WTC11 (cell line): Measurements from ENCODE around the gene SGMS1.

Experiments used
- AFF4 ChIP-seq: sonication (generic); formaldehyde crosslinking; IDR thresholded peaks from 2 replicates; pipeline ENCODE4 v1.8.1; 2023; ENCODE audit warnings: mild to moderate bottlenecking, missing genetic modification reagents, borderline replicate concordance
- ATF3 ChIP-seq: sonication (generic); formaldehyde crosslinking; conservative IDR thresholded peaks from 2 replicates; pipeline ENCODE4 v1.8.1; 2022; ENCODE audit warnings: mild to moderate bottlenecking, missing genetic modification reagents
- CTCF ChIP-seq: fragments of 200-600 bp; IDR thresholded peaks from 2 replicates; pipeline ENCODE4 v1.8.0; 2022; ENCODE audit warnings: antibody characterized with exemption
- E2F5 ChIP-seq: sonication (generic); formaldehyde crosslinking; IDR thresholded peaks from 2 replicates; pipeline ENCODE4 v1.8.1; 2022; ENCODE audit warnings: mild to moderate bottlenecking, moderate library complexity, missing genetic modification reagents
- ETV6 ChIP-seq: sonication (generic); formaldehyde crosslinking; IDR thresholded peaks from 2 replicates; pipeline ENCODE4 v1.8.1; 2022; ENCODE audit warnings: mild to moderate bottlenecking, missing genetic modification reagents
- FOXP1 ChIP-seq: sonication (generic); formaldehyde crosslinking; IDR thresholded peaks from 2 replicates; pipeline ENCODE4 v1.8.0; 2022; ENCODE audit warnings: missing genetic modification reagents, mild to moderate bottlenecking, moderate library complexity, borderline replicate concordance
- MAX ChIP-seq: sonication (generic); formaldehyde crosslinking; IDR thresholded peaks from 2 replicates; pipeline ENCODE4 v1.8.0; 2022; ENCODE audit warnings: mild to moderate bottlenecking, missing genetic modification reagents
- MYBL2 ChIP-seq: sonication (generic); formaldehyde crosslinking; IDR thresholded peaks from 2 replicates; pipeline ENCODE4 v1.8.1; 2023; ENCODE audit warnings: mild to moderate bottlenecking, moderate library complexity, missing genetic modification reagents
- SP1 ChIP-seq: sonication (generic); formaldehyde crosslinking; conservative IDR thresholded peaks from 2 replicates; pipeline ENCODE4 v1.8.1; 2022; ENCODE audit warnings: missing genetic modification reagents
- USF2 ChIP-seq: sonication (generic); formaldehyde crosslinking; IDR thresholded peaks from 2 replicates; pipeline ENCODE4 v1.8.1; 2023; ENCODE audit warnings: mild to moderate bottlenecking, missing genetic modification reagents, moderate library complexity
- ZNF121 ChIP-seq: sonication (generic); formaldehyde crosslinking; IDR thresholded peaks from 2 replicates; pipeline ENCODE4 v1.8.0; 2023; ENCODE audit warnings: missing genetic modification reagents
- ZNF317 ChIP-seq: sonication (generic); formaldehyde crosslinking; IDR thresholded peaks from 2 replicates; pipeline ENCODE4 v1.8.1; 2023; ENCODE audit warnings: low read depth, mild to moderate bottlenecking, moderate library complexity, missing genetic modification reagents, borderline replicate concordance
- ZNF396 ChIP-seq: fragments of 250-450 bp; sonication (Bioruptor Pico); IDR thresholded peaks from 2 replicates; pipeline ENCODE4 v1.8.0; 2021; ENCODE audit warnings: mild to moderate bottlenecking, moderate library complexity, borderline replicate concordance

- TF ChIP-seq ZNF396 (CRISPR knock-in tag) (no peak), E2F5 (CRISPR knock-in tag) (no peak), USF2 (no peak), CTCF (no peak), AFF4 (no peak), MAX (CRISPR knock-in tag) (no peak), SP1 (no peak), ZNF121 (no peak), MYBL2 (CRISPR knock-in tag) (no peak), FOXP1 (CRISPR knock-in tag) (no peak), ATF3 (CRISPR knock-in tag) (no peak), ETV6 (no peak), ZNF317 (CRISPR knock-in tag) (no peak)
Measured at GRCh38 chr10:50437248-50437647, 186.5 kb downstream of the SGMS1 start.
